ENCODE data around the gene HNRNPM.

Gene HNRNPM

GRCh38 chr19:8490395-8490760 lies 45.6 kb downstream of the HNRNPM start:
- DNase-seq, result no peak
- Mint-ChIP-seq H3K27me3 (ENCODE audit: low read depth, poor library complexity) (peaks cover 3% of the 10 kb centered on the region), H3K4me1 (no peaks in the 10 kb centered on the region), H3K9me3 (no peaks in the 10 kb centered on the region), H3K36me3 (ENCODE audit: low read depth) (peaks cover 37% of the 10 kb centered on the region), H3K4me3 (no peak overlapping the region), H3K27ac (peak overlapping the region; percentile 91)
- no peak for TF ChIP-seq CTCF (IDR thresholded peaks at IDR 0.05)

- Mint-ChIP-seq H3K27me3 (ENCODE audit: low read depth, poor library complexity) (peaks cover 3% of the 10 kb centered on the region), H3K9me3 (no peaks in the 10 kb centered on the region), H3K27ac (peak overlapping the region; percentile 91), H3K4me1 (no peaks in the 10 kb centered on the region), H3K4me3 (no peak overlapping the region), H3K36me3 (ENCODE audit: low read depth) (peaks cover 35% of the 10 kb centered on the region)
- no peak for TF ChIP-seq CTCF (IDR thresholded peaks at IDR 0.05)
- DNase-seq, result no peak
Measured at GRCh38 chr19:8490873-8491272, 46.1 kb downstream of the HNRNPM start.

- Mint-ChIP-seq H3K4me1 (no peaks in the 10 kb centered on the region), H3K9me3 (no peaks in the 10 kb centered on the region), H3K27ac (no peak overlapping the region), H3K36me3 (ENCODE audit: low read depth) (peaks cover 29% of the 10 kb centered on the region), H3K27me3 (ENCODE audit: low read depth, poor library complexity) (peaks cover 3% of the 10 kb centered on the region), H3K4me3 (no peak overlapping the region)
- DNase-seq, result no peak
- TF ChIP-seq CTCF (IDR thresholded peaks at IDR 0.05), result no peak
Measured at GRCh38 chr19:8491574-8491973, 46.8 kb downstream of the HNRNPM start.

- Mint-ChIP-seq H3K9me3 (no peaks in the 10 kb centered on the region), H3K27ac (no peak overlapping the region), H3K4me1 (peaks cover 5% of the 10 kb centered on the region), H3K27me3 (ENCODE audit: low read depth, poor library complexity) (no peaks in the 10 kb centered on the region), H3K36me3 (ENCODE audit: low read depth) (peaks cover 4% of the 10 kb centered on the region), H3K4me3 (no peak overlapping the region)
- no peak for DNase-seq
- TF ChIP-seq CTCF (IDR thresholded peaks at IDR 0.05), result no peak
Measured at GRCh38 chr19:8494158-8494557, 49.4 kb downstream of the HNRNPM start.

- H3K4me3 Mint-ChIP-seq, result no peak overlapping the region
- TF ChIP-seq CTCF (IDR thresholded peaks at IDR 0.05), result no peak
- no peaks in the 10 kb centered on the region for H3K9me3 Mint-ChIP-seq
- H3K27ac Mint-ChIP-seq, result no peak overlapping the region
- H3K27me3 Mint-ChIP-seq (ENCODE audit: low read depth, poor library complexity), result no peaks in the 10 kb centered on the region
- no peak for DNase-seq
- H3K36me3 Mint-ChIP-seq (ENCODE audit: low read depth), result no peaks in the 10 kb centered on the region
- peaks cover 27% of the 10 kb centered on the region for H3K4me1 Mint-ChIP-seq
Measured at GRCh38 chr19:8498295-8498694, 53.5 kb downstream of the HNRNPM start.

- no peaks in the 10 kb centered on the region for H3K36me3 Mint-ChIP-seq (ENCODE audit: low read depth)
- no peak overlapping the region for H3K4me3 Mint-ChIP-seq
- no peak overlapping the region for H3K27ac Mint-ChIP-seq
- H3K4me1 Mint-ChIP-seq, result peaks cover 36% of the 10 kb centered on the region
- DNase-seq, result no peak
- no peaks in the 10 kb centered on the region for H3K9me3 Mint-ChIP-seq
- no peak for TF ChIP-seq CTCF (IDR thresholded peaks at IDR 0.05)
- H3K27me3 Mint-ChIP-seq (ENCODE audit: low read depth, poor library complexity), result no peaks in the 10 kb centered on the region
Measured at GRCh38 chr19:8499048-8499833, 54.5 kb downstream of the HNRNPM start.
